ENCODE measurements around the gene IDH3B. TPM values are rescaled to one million over a fixed set of nuclear protein-coding genes. Genes with fewer than 3 reads are reported as not detected.
"Not testable (repeated sequence)": the region's sequence is repeated elsewhere in the genome, so short reads cannot be mapped to it uniquely, and the experiment has no call there.

IDH3B gene
- total RNA-seq = 118 and 131 TPM in 2 replicates

GRCh38 chr20:2663887-2664719, at the start of gene IDH3B:
Gene IDH3B (minus strand): TSS chr20:2664216. CDS start chr20:2664188, 28 bp downstream.
- DNase-seq = peak; percentile 94

GRCh38 chr20:2713285-2713684, 49.3 kb upstream of the IDH3B start:
- DNase-seq = peak; percentile 16

- no peak for DNase-seq
These were observed 45.4 kb upstream of the IDH3B start for GRCh38 chr20:2709205-2709981.

GRCh38 chr20:2708665-2709064, 44.6 kb upstream of the IDH3B start:
- DNase-seq = no peak

- DNase-seq = no peak
These were observed 44.0 kb upstream of the IDH3B start for GRCh38 chr20:2708073-2708415.

GRCh38 chr20:2707353-2708072, 43.5 kb upstream of the IDH3B start:
- DNase-seq = no peak

GRCh38 chr20:2706688-2707352, 42.8 kb upstream of the IDH3B start:
- no peak for DNase-seq

GRCh38 chr20:2705931-2706645, 42.1 kb upstream of the IDH3B start:
- DNase-seq = no peak

GRCh38 chr20:2703716-2704475, 39.9 kb upstream of the IDH3B start:
- DNase-seq = no peak

- no peak for DNase-seq
These were observed 37.7 kb upstream of the IDH3B start for GRCh38 chr20:2701671-2702081.

GRCh38 chr20:2700913-2701620, 37.1 kb upstream of the IDH3B start:
- no peak for DNase-seq

- DNase-seq = no peak
These were observed 35.9 kb upstream of the IDH3B start for GRCh38 chr20:2699775-2700413.

- DNase-seq = no peak
These were observed 34.9 kb upstream of the IDH3B start for GRCh38 chr20:2698912-2699311.

- no peak for DNase-seq
These were observed 34.3 kb upstream of the IDH3B start for GRCh38 chr20:2698186-2698817.

- DNase-seq = no peak
These were observed 33.8 kb upstream of the IDH3B start for GRCh38 chr20:2697768-2698167.

- DNase-seq = no peak
These were observed 32.6 kb upstream of the IDH3B start for GRCh38 chr20:2696646-2697045.

GRCh38 chr20:2695984-2696525, 32.0 kb upstream of the IDH3B start:
- DNase-seq = not testable (repeated sequence)

- DNase-seq = no peak
These were observed 31.4 kb upstream of the IDH3B start for GRCh38 chr20:2695206-2695983.

Data from dermis blood vessel endothelial cell (primary cell).